Renal cortical epithelial cell (primary cell): ENCODE measurements around the gene PLCB2. TPM values are rescaled to one million over a fixed set of nuclear protein-coding genes. Genes with fewer than 3 reads are reported as not detected.

Source experiments
- DNase-seq: peaks from one replicate; pipeline ENCODE4 v3.0.0-alpha.2; 2011; ENCODE audit warnings: low read depth
- total RNA-seq: library from RNA; depleted of rRNA; stranded (reverse); fragments of >200 nt; gene quantifications from 2 replicates; pipeline ENCODE4 v1.2.3, GENCODE V29; 2014

The PLCB2 gene
- total RNA-seq, 1 donor from 2014 or later, result not detected

GRCh38 chr15:40323953-40324937 is 16.5 kb upstream of the PLCB2 start:
- no peak for DNase-seq

GRCh38 chr15:40323239-40323952 is 15.7 kb upstream of the PLCB2 start, which contains the start of gene INAFM2:
Gene INAFM2, plus strand, starts transcription at chr15:40323692. Its CDS starts 364 bp downstream, at chr15:40324056.
- peak; percentile 69 for DNase-seq

- DNase-seq, result no peak
Measured at GRCh38 chr15:40322531-40323238, 14.9 kb upstream of the PLCB2 start.

- DNase-seq, result peak; percentile 71
Measured at GRCh38 chr15:40320931-40321371, 13.2 kb upstream of the PLCB2 start.

GRCh38 chr15:40320409-40320808 is 12.7 kb upstream of the PLCB2 start:
- no peak for DNase-seq

GRCh38 chr15:40317580-40317979 is 9.8 kb upstream of the PLCB2 start:
- DNase-seq, result no peak

- no peak for DNase-seq
Measured at GRCh38 chr15:40316931-40317330, 9.2 kb upstream of the PLCB2 start.

GRCh38 chr15:40314723-40315276 is 7.1 kb upstream of the PLCB2 start:
- DNase-seq, result no peak

- DNase-seq, result peak; percentile 67
Measured at GRCh38 chr15:40313531-40314398, 6.0 kb upstream of the PLCB2 start.

GRCh38 chr15:40312370-40313158 is 4.8 kb upstream of the PLCB2 start:
- no peak for DNase-seq

- DNase-seq, result no peak
Measured at GRCh38 chr15:40310993-40311392, 3.3 kb upstream of the PLCB2 start.

GRCh38 chr15:40310001-40310959 is 2.5 kb upstream of the PLCB2 start:
- DNase-seq, result peak; percentile 27

- no peak for DNase-seq
Measured at GRCh38 chr15:40309344-40309862, 1.7 kb upstream of the PLCB2 start.

GRCh38 chr15:40306908-40307307 is 827 bp downstream of the PLCB2 start:
- no peak for DNase-seq

- DNase-seq, result no peak
Measured at GRCh38 chr15:40306371-40306770, 1.4 kb downstream of the PLCB2 start.

- no peak for DNase-seq
Measured at GRCh38 chr15:40305281-40305680, 2.5 kb downstream of the PLCB2 start.

- DNase-seq, result no peak
Measured at GRCh38 chr15:40303576-40303975, 4.2 kb downstream of the PLCB2 start.

GRCh38 chr15:40302981-40303380 is 4.8 kb downstream of the PLCB2 start:
- DNase-seq, result no peak
